Measurements from ENCODE around the gene ARSB.

ARSB gene

GRCh38 chr5:78823196-78823595, 161.9 kb downstream of the ARSB start:
- no peak overlapping the region for H3K27ac ChIP-seq (ENCODE audit: low read depth, low read length)
- H3K36me3 ChIP-seq (ENCODE audit: insufficient read depth, low read length), result no peaks in the 10 kb centered on the region
- no peak overlapping the region for H3K4me3 ChIP-seq (ENCODE audit: low read depth in 1 of 2, low read length in 2 of 2)

GRCh38 chr5:78821536-78822021, 163.5 kb downstream of the ARSB start:
- H3K36me3 ChIP-seq (ENCODE audit: insufficient read depth, low read length), result no peaks in the 10 kb centered on the region
- H3K9ac ChIP-seq (ENCODE audit: low read length), result no peak overlapping the region
- H3K4me3 ChIP-seq (ENCODE audit: low read depth in 1 of 2, low read length in 2 of 2), result no peak overlapping the region
- H3K9me3 ChIP-seq (ENCODE audit: low read length), result no peaks in the 10 kb centered on the region
- H3K27ac ChIP-seq (ENCODE audit: low read depth, low read length), result no peak overlapping the region
- no peaks in the 10 kb centered on the region for H3K27me3 ChIP-seq (ENCODE audit: control insufficient read depth in 1 of 2, insufficient read depth in 2 of 2, low read length in 2 of 2)
- peaks cover 9% of the 10 kb centered on the region for H3K4me1 ChIP-seq (ENCODE audit: insufficient read depth, low read length)

More at GRCh38 chr5:78823196-78823595, 161.9 kb downstream of the ARSB start:
- Histone ChIP-seq H3K27me3 (ENCODE audit: control insufficient read depth in 1 of 2, insufficient read depth in 2 of 2, low read length in 2 of 2) (no peaks in the 10 kb centered on the region), H3K9ac (ENCODE audit: low read length) (no peak overlapping the region), H3K4me1 (ENCODE audit: insufficient read depth, low read length) (peaks cover 9% of the 10 kb centered on the region), H3K9me3 (ENCODE audit: low read length) (no peaks in the 10 kb centered on the region)

GRCh38 chr5:78819707-78820106, 165.4 kb downstream of the ARSB start:
- peaks cover 4% of the 10 kb centered on the region for H3K4me1 ChIP-seq (ENCODE audit: insufficient read depth, low read length)
- H3K4me3 ChIP-seq (ENCODE audit: low read depth in 1 of 2, low read length in 2 of 2), result no peak overlapping the region
- H3K27me3 ChIP-seq (ENCODE audit: control insufficient read depth in 1 of 2, insufficient read depth in 2 of 2, low read length in 2 of 2), result no peaks in the 10 kb centered on the region
- no peak overlapping the region for H3K27ac ChIP-seq (ENCODE audit: low read depth, low read length)
- H3K9me3 ChIP-seq (ENCODE audit: low read length), result no peaks in the 10 kb centered on the region
- no peak overlapping the region for H3K9ac ChIP-seq (ENCODE audit: low read length)
- no peaks in the 10 kb centered on the region for H3K36me3 ChIP-seq (ENCODE audit: insufficient read depth, low read length)

- Histone ChIP-seq H3K36me3 (ENCODE audit: insufficient read depth, low read length) (no peaks in the 10 kb centered on the region), H3K4me1 (ENCODE audit: insufficient read depth, low read length) (no peaks in the 10 kb centered on the region), H3K9ac (ENCODE audit: low read length) (no peak overlapping the region), H3K9me3 (ENCODE audit: low read length) (no peaks in the 10 kb centered on the region), H3K27ac (ENCODE audit: low read depth, low read length) (no peak overlapping the region), H3K4me3 (ENCODE audit: low read depth in 1 of 2, low read length in 2 of 2) (no peak overlapping the region), H3K27me3 (ENCODE audit: control insufficient read depth in 1 of 2, insufficient read depth in 2 of 2, low read length in 2 of 2) (no peaks in the 10 kb centered on the region)
Measured at GRCh38 chr5:78819166-78819565, 165.9 kb downstream of the ARSB start.

- Histone ChIP-seq H3K9me3 (ENCODE audit: low read length) (no peaks in the 10 kb centered on the region), H3K4me1 (ENCODE audit: insufficient read depth, low read length) (peaks cover 3% of the 10 kb centered on the region), H3K27me3 (ENCODE audit: control insufficient read depth in 1 of 2, insufficient read depth in 2 of 2, low read length in 2 of 2) (no peaks in the 10 kb centered on the region), H3K9ac (ENCODE audit: low read length) (no peak overlapping the region), H3K36me3 (ENCODE audit: insufficient read depth, low read length) (no peaks in the 10 kb centered on the region), H3K4me3 (ENCODE audit: low read depth in 1 of 2, low read length in 2 of 2) (no peak overlapping the region), H3K27ac (ENCODE audit: low read depth, low read length) (no peak overlapping the region)
Measured at GRCh38 chr5:78816143-78816765, 168.9 kb downstream of the ARSB start.

- Histone ChIP-seq H3K4me3 (ENCODE audit: low read depth in 1 of 2, low read length in 2 of 2) (no peak overlapping the region), H3K27me3 (ENCODE audit: control insufficient read depth in 1 of 2, insufficient read depth in 2 of 2, low read length in 2 of 2) (no peaks in the 10 kb centered on the region), H3K36me3 (ENCODE audit: insufficient read depth, low read length) (no peaks in the 10 kb centered on the region), H3K9me3 (ENCODE audit: low read length) (no peaks in the 10 kb centered on the region), H3K4me1 (ENCODE audit: insufficient read depth, low read length) (peaks cover 23% of the 10 kb centered on the region), H3K9ac (ENCODE audit: low read length) (no peak overlapping the region), H3K27ac (ENCODE audit: low read depth, low read length) (no peak overlapping the region)
Measured at GRCh38 chr5:78813906-78814530, 171.1 kb downstream of the ARSB start.

GRCh38 chr5:78813286-78813685, 171.8 kb downstream of the ARSB start:
- Histone ChIP-seq H3K4me3 (ENCODE audit: low read depth in 1 of 2, low read length in 2 of 2) (no peak overlapping the region), H3K4me1 (ENCODE audit: insufficient read depth, low read length) (peaks cover 30% of the 10 kb centered on the region), H3K9ac (ENCODE audit: low read length) (no peak overlapping the region), H3K27me3 (ENCODE audit: control insufficient read depth in 1 of 2, insufficient read depth in 2 of 2, low read length in 2 of 2) (no peaks in the 10 kb centered on the region), H3K9me3 (ENCODE audit: low read length) (no peaks in the 10 kb centered on the region), H3K27ac (ENCODE audit: low read depth, low read length) (no peak overlapping the region), H3K36me3 (ENCODE audit: insufficient read depth, low read length) (no peaks in the 10 kb centered on the region)

- H3K27ac ChIP-seq (ENCODE audit: low read depth, low read length), result no peak overlapping the region
- no peak overlapping the region for H3K9ac ChIP-seq (ENCODE audit: low read length)
- no peaks in the 10 kb centered on the region for H3K36me3 ChIP-seq (ENCODE audit: insufficient read depth, low read length)
- H3K27me3 ChIP-seq (ENCODE audit: control insufficient read depth in 1 of 2, insufficient read depth in 2 of 2, low read length in 2 of 2), result no peaks in the 10 kb centered on the region
- peaks cover 30% of the 10 kb centered on the region for H3K4me1 ChIP-seq (ENCODE audit: insufficient read depth, low read length)
- no peak overlapping the region for H3K4me3 ChIP-seq (ENCODE audit: low read depth in 1 of 2, low read length in 2 of 2)
- no peaks in the 10 kb centered on the region for H3K9me3 ChIP-seq (ENCODE audit: low read length)
Measured at GRCh38 chr5:78811866-78812265, 173.2 kb downstream of the ARSB start.

- Histone ChIP-seq H3K9me3 (ENCODE audit: low read length) (no peaks in the 10 kb centered on the region), H3K27ac (ENCODE audit: low read depth, low read length) (no peak overlapping the region), H3K4me1 (ENCODE audit: insufficient read depth, low read length) (peaks cover 30% of the 10 kb centered on the region), H3K9ac (ENCODE audit: low read length) (no peak overlapping the region), H3K27me3 (ENCODE audit: control insufficient read depth in 1 of 2, insufficient read depth in 2 of 2, low read length in 2 of 2) (no peaks in the 10 kb centered on the region), H3K36me3 (ENCODE audit: insufficient read depth, low read length) (no peaks in the 10 kb centered on the region), H3K4me3 (ENCODE audit: low read depth in 1 of 2, low read length in 2 of 2) (no peak overlapping the region)
Measured at GRCh38 chr5:78811121-78811817, 173.8 kb downstream of the ARSB start.

GRCh38 chr5:78810098-78810920, 174.8 kb downstream of the ARSB start:
- no peaks in the 10 kb centered on the region for H3K36me3 ChIP-seq (ENCODE audit: insufficient read depth, low read length)
- H3K27me3 ChIP-seq (ENCODE audit: control insufficient read depth in 1 of 2, insufficient read depth in 2 of 2, low read length in 2 of 2), result no peaks in the 10 kb centered on the region
- H3K9me3 ChIP-seq (ENCODE audit: low read length), result no peaks in the 10 kb centered on the region
- peaks cover 30% of the 10 kb centered on the region for H3K4me1 ChIP-seq (ENCODE audit: insufficient read depth, low read length)
- H3K27ac ChIP-seq (ENCODE audit: low read depth, low read length), result peak overlapping the region; percentile 7
- H3K4me3 ChIP-seq (ENCODE audit: low read depth in 1 of 2, low read length in 2 of 2), result no peak overlapping the region
- no peak overlapping the region for H3K9ac ChIP-seq (ENCODE audit: low read length)

GRCh38 chr5:78809444-78809843, 175.7 kb downstream of the ARSB start:
- Histone ChIP-seq H3K27me3 (ENCODE audit: control insufficient read depth in 1 of 2, insufficient read depth in 2 of 2, low read length in 2 of 2) (no peaks in the 10 kb centered on the region), H3K27ac (ENCODE audit: low read depth, low read length) (no peak overlapping the region), H3K4me3 (ENCODE audit: low read depth in 1 of 2, low read length in 2 of 2) (no peak overlapping the region), H3K36me3 (ENCODE audit: insufficient read depth, low read length) (no peaks in the 10 kb centered on the region), H3K9ac (ENCODE audit: low read length) (no peak overlapping the region), H3K9me3 (ENCODE audit: low read length) (no peaks in the 10 kb centered on the region), H3K4me1 (ENCODE audit: insufficient read depth, low read length) (peaks cover 32% of the 10 kb centered on the region)
